ENCODE data around the gene IDH3A. TPM values are rescaled to one million over a fixed set of nuclear protein-coding genes. Genes with fewer than 3 reads are reported as not detected.

The IDH3A gene
- 68.5 and 80.3 TPM in 2 replicates for total RNA-seq

GRCh38 chr15:78149068-78149804, at the start of gene IDH3A:
Gene IDH3A (plus strand): TSS chr15:78149362. CDS start chr15:78149404, 42 bp downstream.

GRCh38 chr15:78131295-78132061, 17.7 kb upstream of the IDH3A start, which contains the start of gene CIB2:
Gene CIB2 (minus strand): TSS chr15:78131445. CDS start chr15:78131215, 230 bp downstream.

Other genes starting within 250 kb of the IDH3A start
- gene TBC1D2B, start 71.7 kb upstream of the IDH3A start, total RNA-seq: 27.3 and 36.8 TPM in 2 replicates
- gene SH2D7, start 56.8 kb upstream of the IDH3A start, total RNA-seq: under 0.01 TPM in 1 of 2 replicates, not detected in the other
- gene CIB2, start 17.9 kb upstream of the IDH3A start, total RNA-seq: 1.4 and 1.9 TPM in 2 replicates
- gene ACSBG1, start 85.2 kb downstream of the IDH3A start, total RNA-seq: 0.29 TPM in 1 of 2 replicates, not detected in the other
- gene DNAJA4, start 115.2 kb downstream of the IDH3A start, total RNA-seq: 7.2 and 10.6 TPM in 2 replicates
- gene SKIC8, start 150.2 kb downstream of the IDH3A start, total RNA-seq: 73.8 and 75.7 TPM in 2 replicates
- gene CRABP1, start 191.0 kb downstream of the IDH3A start, total RNA-seq: not detected in 2 replicates

Measured in thoracic aorta endothelial cell (primary cell).